GM23338 (cell line): Measurements from ENCODE around the gene MRPL20.

Experiments
- CREB1 ChIP-seq: fragments of 250-450 bp; sonication (Bioruptor Pico); IDR thresholded peaks from 2 replicates; pipeline ENCODE4 v1.5.0; 2020; ENCODE audit warnings: low read depth, mild to moderate bottlenecking, moderate library complexity
- CTCF ChIP-seq, 2 experiments: fragments of 200-600 bp in 1 of 2; sonication (generic) in 1 of 2; conservative IDR thresholded peaks; 2 replicates each; pipeline versions ENCODE4 v1.5.1 to v1.6.1; 2016 to 2017; ENCODE audit warnings: antibody characterized with exemption in 2 of 2, low read depth in 2 of 2, mild to moderate bottlenecking in 2 of 2, moderate library complexity in 1 of 2
- ETS1 ChIP-seq: IDR thresholded peaks from 2 replicates; pipeline ENCODE4 v1.6.1; 2016; ENCODE audit warnings: antibody characterized with exemption
- EZH2 ChIP-seq: fragments of 200-600 bp; sonication (generic); IDR thresholded peaks from one replicate; pipeline ENCODE4 v1.8.0; 2017; ENCODE audit warnings: antibody characterized with exemption, mild to moderate bottlenecking, low read depth; ENCODE audit not compliant: unreplicated experiment
- EZH2phosphoT487 ChIP-seq: fragments of 200-600 bp; sonication (generic); IDR thresholded peaks from one replicate; pipeline ENCODE4 v1.8.1; 2018; ENCODE audit warnings: antibody characterized with exemption; ENCODE audit not compliant: unreplicated experiment
- POLR2AphosphoS5 ChIP-seq: IDR thresholded peaks from 2 replicates; pipeline ENCODE4 v1.6.1; 2016; ENCODE audit warnings: antibody characterized with exemption, low read depth

GRCh38 chr1:1429671-1430073 lies 22.6 kb upstream of the MRPL20 start:
- TF ChIP-seq CTCF (conservative IDR thresholded peaks at IDR 0.05; ENCODE audit: low read depth in 2 of 2) (no peak), EZH2 (no peak), EZH2phosphoT487 (no peak), POLR2AphosphoS5 (no peak), CREB1 (no peak), ETS1 (no peak)
